Stomach (tissue), 4 donors: Measurements from ENCODE around the gene STPG2.
"Not testable (repeated sequence)": the region's sequence is repeated elsewhere in the genome, so short reads cannot be mapped to it uniquely, and the experiment has no call there.

Experiments used
- EP300 ChIP-seq: sonication (generic); formaldehyde crosslinking; IDR thresholded peaks from one replicate; pipeline ENCODE4 v1.6.1; 2017; ENCODE audit warnings: antibody characterized with exemption
- POLR2A ChIP-seq, 4 donors: fragments of 450-650 bp; IDR thresholded peaks; one replicate each; pipeline ENCODE4 v1.6.1; 2016; ENCODE audit warnings: antibody characterized with exemption in 4 of 4, control low read depth in 2 of 4, mild to moderate bottlenecking in 1 of 4, moderate library complexity in 1 of 4
- POLR2AphosphoS5 ChIP-seq, 3 donors: sonication (generic); formaldehyde crosslinking; IDR thresholded peaks; one replicate each; pipeline ENCODE4 v1.6.1; 2016; ENCODE audit warnings: antibody characterized with exemption in 3 of 3
- TF ChIP-seq, protein P1 (sequence below), 7 experiments: fragments of 450-650 bp in 4 of 7; fragments of 200-600 bp in 3 of 7; sonication (generic) in 3 of 7; IDR thresholded peaks; one replicate each; pipeline ENCODE4 v1.5.1; 2016 to 2019; ENCODE audit warnings: antibody characterized with exemption in 7 of 7, control low read depth in 2 of 7, mild to moderate bottlenecking in 1 of 7

DNA sequence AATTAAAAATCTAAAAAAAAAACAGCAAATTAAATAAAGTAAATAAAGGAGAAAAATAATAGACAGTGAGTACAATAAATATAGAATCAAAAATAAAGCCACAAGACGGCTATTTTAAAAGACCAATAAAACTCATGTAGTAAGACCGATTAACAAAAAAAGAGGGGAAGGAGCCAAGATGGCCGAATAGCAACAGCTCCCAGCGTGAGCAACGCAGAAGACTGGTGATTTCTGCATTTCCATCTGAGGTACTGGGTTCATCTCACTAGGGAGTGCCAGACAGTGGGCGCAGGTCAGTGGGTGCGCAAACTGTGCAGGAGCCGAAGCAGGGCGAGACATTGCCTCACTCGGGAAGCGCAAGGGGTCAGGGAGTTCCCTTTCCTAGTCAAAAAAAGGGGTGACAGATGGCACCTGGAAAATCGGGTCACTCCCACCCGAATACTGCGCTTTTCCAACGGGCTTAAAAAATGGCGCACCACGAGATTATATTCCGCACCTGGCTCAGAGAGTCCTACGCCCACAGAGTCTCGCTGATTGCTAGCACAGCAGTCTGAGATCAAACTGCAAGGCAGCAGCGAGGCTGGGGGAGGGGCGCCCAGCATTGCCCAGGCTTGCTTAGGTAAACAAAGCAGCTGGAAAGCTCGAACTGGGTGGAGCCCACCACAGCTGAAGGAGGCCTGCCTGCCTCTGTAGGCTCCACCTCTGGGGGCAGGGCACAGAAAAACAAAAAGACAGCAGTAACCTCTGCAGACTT lies 239.7 kb downstream of the STPG2 start:
- TF ChIP-seq, protein P1, sequence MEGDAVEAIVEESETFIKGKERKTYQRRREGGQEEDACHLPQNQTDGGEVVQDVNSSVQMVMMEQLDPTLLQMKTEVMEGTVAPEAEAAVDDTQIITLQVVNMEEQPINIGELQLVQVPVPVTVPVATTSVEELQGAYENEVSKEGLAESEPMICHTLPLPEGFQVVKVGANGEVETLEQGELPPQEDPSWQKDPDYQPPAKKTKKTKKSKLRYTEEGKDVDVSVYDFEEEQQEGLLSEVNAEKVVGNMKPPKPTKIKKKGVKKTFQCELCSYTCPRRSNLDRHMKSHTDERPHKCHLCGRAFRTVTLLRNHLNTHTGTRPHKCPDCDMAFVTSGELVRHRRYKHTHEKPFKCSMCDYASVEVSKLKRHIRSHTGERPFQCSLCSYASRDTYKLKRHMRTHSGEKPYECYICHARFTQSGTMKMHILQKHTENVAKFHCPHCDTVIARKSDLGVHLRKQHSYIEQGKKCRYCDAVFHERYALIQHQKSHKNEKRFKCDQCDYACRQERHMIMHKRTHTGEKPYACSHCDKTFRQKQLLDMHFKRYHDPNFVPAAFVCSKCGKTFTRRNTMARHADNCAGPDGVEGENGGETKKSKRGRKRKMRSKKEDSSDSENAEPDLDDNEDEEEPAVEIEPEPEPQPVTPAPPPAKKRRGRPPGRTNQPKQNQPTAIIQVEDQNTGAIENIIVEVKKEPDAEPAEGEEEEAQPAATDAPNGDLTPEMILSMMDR (IDR thresholded peaks at IDR 0.05) = not testable (repeated sequence)
- not testable (repeated sequence) for TF ChIP-seq EP300; POLR2A (IDR thresholded peaks at IDR 0.05); POLR2AphosphoS5 (IDR thresholded peaks at IDR 0.05)
